Tibial nerve (tissue), 4 donors: Measurements from ENCODE around the gene RPL35A.

Source experiments
- CTCF ChIP-seq, 5 experiments: fragments of 200-600 bp in 3 of 5; fragments of 450-650 bp in 2 of 5; sonication (generic) in 3 of 5; IDR thresholded peaks; one replicate each; pipeline ENCODE4 v1.5.1; 2016 to 2019; ENCODE audit warnings: antibody characterized with exemption in 5 of 5, mild to moderate bottlenecking in 3 of 5, moderate library complexity in 2 of 5
- EP300 ChIP-seq, 2 donors: sonication (generic); formaldehyde crosslinking; IDR thresholded peaks; one replicate each; pipeline ENCODE4 v1.6.1; 2017; ENCODE audit warnings: antibody characterized with exemption in 2 of 2, mild to moderate bottlenecking in 1 of 2

- no peak for TF ChIP-seq EP300 (IDR thresholded peaks at IDR 0.05)
- TF ChIP-seq CTCF (IDR thresholded peaks at IDR 0.05) = no peak
Observed at GRCh38 chr3:197974016-197974415, 24.0 kb downstream of the RPL35A start.
